ENCODE results near the gene CSNK1A1L. TPM values are rescaled to one million over a fixed set of nuclear protein-coding genes. Genes with fewer than 3 reads are reported as not detected.

The CSNK1A1L gene
- total RNA-seq, 1 donor from 2014 or later: 5.8 TPM

GRCh38 chr13:37107456-37107855 is 2.0 kb upstream of the CSNK1A1L start:
- peak; percentile 15 for DNase-seq (ENCODE audit: low spot score)

GRCh38 chr13:37106642-37107041 is 1.2 kb upstream of the CSNK1A1L start:
- DNase-seq (ENCODE audit: low spot score): peak; percentile 24

GRCh38 chr13:37102896-37103295 is 2.6 kb downstream of the CSNK1A1L start:
- no peak for DNase-seq (ENCODE audit: low spot score)

GRCh38 chr13:37101201-37101600 is 4.3 kb downstream of the CSNK1A1L start:
- no peak for DNase-seq (ENCODE audit: low spot score)

- DNase-seq (ENCODE audit: low spot score): peak; percentile 43
Measured at GRCh38 chr13:37100731-37101130, 4.7 kb downstream of the CSNK1A1L start.

GRCh38 chr13:37097076-37097475 is 8.4 kb downstream of the CSNK1A1L start:
- no peak for DNase-seq (ENCODE audit: low spot score)

GRCh38 chr13:37094840-37095239 is 10.6 kb downstream of the CSNK1A1L start:
- DNase-seq (ENCODE audit: low spot score): no peak

GRCh38 chr13:37094099-37094498 is 11.4 kb downstream of the CSNK1A1L start:
- no peak for DNase-seq (ENCODE audit: low spot score)

- DNase-seq (ENCODE audit: low spot score): no peak
Measured at GRCh38 chr13:37091835-37092234, 13.6 kb downstream of the CSNK1A1L start.

GRCh38 chr13:37090912-37091311 is 14.6 kb downstream of the CSNK1A1L start:
- no peak for DNase-seq (ENCODE audit: low spot score)

GRCh38 chr13:37089495-37089894 is 16.0 kb downstream of the CSNK1A1L start:
- DNase-seq (ENCODE audit: low spot score): no peak

GRCh38 chr13:37087486-37087885 is 18.0 kb downstream of the CSNK1A1L start:
- no peak for DNase-seq (ENCODE audit: low spot score)

- no peak for DNase-seq (ENCODE audit: low spot score)
Measured at GRCh38 chr13:37085606-37086005, 19.9 kb downstream of the CSNK1A1L start.

- DNase-seq (ENCODE audit: low spot score): no peak
Measured at GRCh38 chr13:37076818-37077217, 28.6 kb downstream of the CSNK1A1L start.

GRCh38 chr13:37075164-37075563 is 30.3 kb downstream of the CSNK1A1L start:
- no peak for DNase-seq (ENCODE audit: low spot score)

GRCh38 chr13:37074703-37075102 is 30.8 kb downstream of the CSNK1A1L start:
- DNase-seq (ENCODE audit: low spot score): peak; percentile 58

GRCh38 chr13:37072024-37072423 is 33.4 kb downstream of the CSNK1A1L start:
- no peak for DNase-seq (ENCODE audit: low spot score)

- no peak for DNase-seq (ENCODE audit: low spot score)
Measured at GRCh38 chr13:37070956-37071355, 34.5 kb downstream of the CSNK1A1L start.

GRCh38 chr13:37070145-37070695 is 35.2 kb downstream of the CSNK1A1L start:
- no peak for DNase-seq (ENCODE audit: low spot score)

GRCh38 chr13:37069597-37070103 is 35.8 kb downstream of the CSNK1A1L start:
- no peak for DNase-seq (ENCODE audit: low spot score)

- DNase-seq (ENCODE audit: low spot score): no peak
Measured at GRCh38 chr13:37068962-37069361, 36.5 kb downstream of the CSNK1A1L start.

- no peak for DNase-seq (ENCODE audit: low spot score)
Measured at GRCh38 chr13:37067874-37068273, 37.6 kb downstream of the CSNK1A1L start.

GRCh38 chr13:37065890-37066526 is 39.5 kb downstream of the CSNK1A1L start:
- no peak for DNase-seq (ENCODE audit: low spot score)

- DNase-seq (ENCODE audit: low spot score): no peak
Measured at GRCh38 chr13:37059848-37060192, 45.6 kb downstream of the CSNK1A1L start.

Measured in umbilical cord (tissue), 2 donors.